HG02623 (cell line): Measurements from ENCODE around the gene TGOLN2.

ENCODE experiments used
- ATAC-seq: cut with Tn5 transposase; IDR thresholded peaks from one replicate; pipeline ENCODE4 v1.9.1; 2021; ENCODE audit warnings: moderate library complexity; ENCODE audit not compliant: unreplicated experiment

Gene TGOLN2

GRCh38 chr2:85269959-85270358, 57.8 kb downstream of the TGOLN2 start:
- no peak for ATAC-seq
